Skeletal muscle satellite cell (primary cell): ENCODE results near the gene TIE1.

Source experiments
- H3K27me3 ChIP-seq: 2 replicates; pipeline ENCODE4 v1.7.0; 2013; ENCODE audit warnings: low read length; ENCODE audit not compliant: control insufficient read depth, insufficient read depth
- H3K36me3 ChIP-seq: 2 replicates; pipeline ENCODE4 v1.7.0; 2013; ENCODE audit warnings: mild to moderate bottlenecking, control low read depth, low read length; ENCODE audit not compliant: insufficient read depth
- H3K4me1 ChIP-seq: 2 replicates; pipeline ENCODE4 v1.7.0; 2013; ENCODE audit warnings: low read length; ENCODE audit not compliant: control insufficient read depth, insufficient read depth
- H3K4me2 ChIP-seq: 2 replicates; pipeline ENCODE4 v1.7.0; 2013; ENCODE audit warnings: mild to moderate bottlenecking, low read length
- H3K4me3 ChIP-seq: 2 replicates; pipeline ENCODE4 v1.7.0; 2013; ENCODE audit warnings: low read length
- H3K9ac ChIP-seq: 2 replicates; pipeline ENCODE4 v1.7.0; 2013; ENCODE audit warnings: mild to moderate bottlenecking, low read depth, low read length, moderate library complexity
- H3K9me3 ChIP-seq: replicated peaks from 2 replicates; pipeline ENCODE4 v1.7.0; 2013; ENCODE audit warnings: mild to moderate bottlenecking, control low read depth, low read length

Gene TIE1

DNA sequence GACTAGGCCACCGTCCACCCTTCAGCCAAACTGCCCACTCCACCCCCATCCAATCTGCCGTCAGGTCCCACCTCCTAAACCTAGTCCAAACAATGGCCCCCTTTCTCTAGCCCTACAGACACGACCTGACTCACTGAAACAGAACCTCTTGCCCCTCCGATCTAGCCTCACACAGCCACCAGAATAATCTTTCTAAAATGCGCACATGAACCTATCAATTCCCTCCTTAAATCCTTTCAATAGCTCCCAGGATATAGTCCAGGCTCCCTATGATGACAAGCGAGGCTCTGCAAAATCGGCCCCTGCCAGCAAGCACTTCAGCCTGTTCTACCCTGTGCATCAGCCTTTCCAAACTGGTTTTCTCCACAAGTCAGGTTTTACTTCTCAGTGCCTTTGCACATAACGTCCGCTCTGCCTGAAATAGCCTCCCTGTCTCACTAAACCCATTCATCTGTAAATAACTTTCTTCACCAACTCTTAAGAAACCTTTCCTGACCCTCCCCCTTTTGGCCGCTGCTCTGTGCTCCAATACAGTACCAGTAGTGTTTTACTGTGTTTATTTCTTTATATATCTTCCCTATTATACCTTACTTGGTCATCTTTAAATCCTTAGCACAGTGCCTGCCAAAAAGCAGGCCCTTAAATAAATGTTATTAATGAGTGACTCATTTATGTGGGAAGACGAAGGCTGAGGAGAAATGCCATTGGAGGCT, 49.0 kb downstream of the TIE1 start:
- peaks cover 23% of the 10 kb centered on the region for H3K4me1 ChIP-seq
- H3K27me3 ChIP-seq, result peaks cover 18% of the 10 kb centered on the region
- peak overlapping the region; percentile 87 for H3K4me2 ChIP-seq
- no peak overlapping the region for H3K9ac ChIP-seq
- peak overlapping the region; percentile 69 for H3K4me3 ChIP-seq
- no peaks in the 10 kb centered on the region for H3K36me3 ChIP-seq
- no peaks in the 10 kb centered on the region for H3K9me3 ChIP-seq

DNA sequence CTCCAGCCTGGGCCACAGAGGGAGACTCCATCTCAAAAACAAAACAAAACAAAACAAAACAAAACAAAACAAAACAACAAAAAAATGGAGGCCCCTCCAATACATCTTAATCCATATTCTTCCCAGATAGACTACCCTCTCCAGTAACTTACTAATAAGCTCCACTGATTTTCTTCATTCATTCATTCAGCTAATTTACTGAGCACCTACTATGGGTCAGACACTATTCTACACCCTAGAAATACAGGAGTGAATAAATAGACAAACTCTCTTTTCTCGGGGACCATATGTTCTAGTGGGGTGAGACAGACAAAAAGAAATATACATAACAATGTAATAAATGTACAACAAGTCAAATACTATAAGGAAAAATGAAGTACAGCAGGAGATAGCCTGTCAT, 50.2 kb downstream of the TIE1 start:
- H3K4me3 ChIP-seq, result no peak overlapping the region
- H3K9ac ChIP-seq, result no peak overlapping the region
- H3K36me3 ChIP-seq, result no peaks in the 10 kb centered on the region
- no peak overlapping the region for H3K4me2 ChIP-seq
- H3K9me3 ChIP-seq, result no peaks in the 10 kb centered on the region
- H3K4me1 ChIP-seq, result peaks cover 24% of the 10 kb centered on the region
- peaks cover 18% of the 10 kb centered on the region for H3K27me3 ChIP-seq

DNA sequence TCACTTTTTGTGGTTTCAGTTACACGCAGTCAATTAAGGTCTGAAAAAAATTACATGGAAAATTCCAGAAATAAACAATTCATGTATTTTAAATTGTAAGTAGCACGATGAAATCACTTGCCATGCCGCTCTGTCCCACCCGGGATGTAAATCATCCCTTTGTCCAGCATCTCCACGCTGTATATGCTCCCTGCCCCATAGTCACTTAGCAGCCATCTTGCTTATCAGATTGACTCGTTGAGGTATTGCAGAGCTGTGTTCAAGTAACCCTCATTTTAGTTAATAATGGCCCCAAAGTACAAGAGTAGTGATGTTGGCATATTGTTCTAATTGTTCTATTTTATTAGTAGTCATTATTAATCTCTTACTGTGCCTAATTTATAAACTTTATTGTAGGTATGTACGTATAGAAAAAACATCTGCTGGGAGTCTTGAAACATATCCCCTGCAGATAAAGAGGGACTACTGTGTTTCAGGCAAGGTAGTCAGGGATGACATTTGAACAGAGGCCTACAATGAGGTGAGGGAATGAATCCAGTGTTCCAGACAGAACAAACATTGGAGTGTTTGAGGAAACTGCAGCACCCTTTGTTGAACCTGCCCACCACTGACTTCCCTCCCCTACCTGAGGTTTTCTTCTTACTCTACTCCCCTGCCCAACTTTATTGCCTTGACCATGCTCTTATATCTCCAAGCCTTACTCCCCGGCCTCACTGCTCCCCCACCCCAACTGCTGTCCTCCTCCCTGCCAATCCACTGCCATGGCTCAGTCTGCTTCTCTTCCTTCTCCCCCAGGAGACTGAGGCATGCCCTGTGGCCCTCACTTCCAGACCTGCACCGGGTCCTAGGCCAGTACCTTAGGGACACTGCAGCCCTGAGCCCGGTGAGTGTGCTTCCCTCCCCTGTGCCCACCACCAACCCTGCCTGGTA, 50.9 kb downstream of the TIE1 start:
- Histone ChIP-seq H3K9ac (no peak overlapping the region), H3K4me3 (no peak overlapping the region), H3K27me3 (peaks cover 13% of the 10 kb centered on the region), H3K4me1 (peaks cover 24% of the 10 kb centered on the region), H3K9me3 (no peaks in the 10 kb centered on the region), H3K4me2 (no peak overlapping the region), H3K36me3 (no peaks in the 10 kb centered on the region)

DNA sequence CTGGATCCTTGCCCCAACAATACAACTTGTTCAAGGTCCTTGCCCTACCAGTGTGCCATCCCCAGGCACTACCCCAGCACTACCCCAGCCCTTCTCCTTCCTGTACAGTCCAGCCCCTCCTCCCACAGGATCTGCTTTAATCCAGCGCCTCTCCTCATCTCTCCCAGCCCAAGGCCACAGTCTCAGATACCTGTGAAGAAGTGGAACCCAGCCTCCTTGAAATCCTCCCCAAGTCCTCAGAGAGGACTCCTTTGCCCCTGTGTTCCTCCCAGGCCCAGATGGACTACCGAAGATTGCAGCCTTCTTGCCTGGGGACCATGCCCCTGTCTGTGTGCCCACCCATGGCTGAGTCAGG, 51.5 kb downstream of the TIE1 start:
- Histone ChIP-seq H3K36me3 (no peaks in the 10 kb centered on the region), H3K4me2 (no peak overlapping the region), H3K9ac (no peak overlapping the region), H3K4me3 (no peak overlapping the region), H3K4me1 (peaks cover 24% of the 10 kb centered on the region), H3K9me3 (no peaks in the 10 kb centered on the region), H3K27me3 (peaks cover 11% of the 10 kb centered on the region)

DNA sequence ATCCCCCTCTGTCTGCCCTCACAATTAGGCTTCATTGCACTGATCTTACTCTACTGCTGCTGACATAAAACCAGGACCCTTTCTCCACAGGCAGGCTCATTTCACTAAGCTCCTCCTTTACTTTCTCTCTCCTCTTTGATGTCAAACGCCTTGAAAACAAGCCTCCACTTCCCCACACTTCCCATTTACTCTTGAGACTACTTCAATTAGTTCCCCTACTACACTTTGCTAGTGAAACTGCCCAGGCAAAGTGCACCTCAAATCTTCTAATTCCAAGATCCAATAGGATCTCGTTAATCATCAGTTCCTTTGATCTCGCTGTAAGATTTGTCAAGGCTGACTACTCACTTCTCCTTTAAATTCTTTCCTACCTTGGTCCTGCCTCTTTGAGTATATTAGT, 52.1 kb downstream of the TIE1 start:
- H3K4me3 ChIP-seq, result no peak overlapping the region
- no peak overlapping the region for H3K9ac ChIP-seq
- H3K4me2 ChIP-seq, result no peak overlapping the region
- H3K27me3 ChIP-seq, result peaks cover 9% of the 10 kb centered on the region
- no peaks in the 10 kb centered on the region for H3K9me3 ChIP-seq
- H3K36me3 ChIP-seq, result no peaks in the 10 kb centered on the region
- peaks cover 27% of the 10 kb centered on the region for H3K4me1 ChIP-seq

DNA sequence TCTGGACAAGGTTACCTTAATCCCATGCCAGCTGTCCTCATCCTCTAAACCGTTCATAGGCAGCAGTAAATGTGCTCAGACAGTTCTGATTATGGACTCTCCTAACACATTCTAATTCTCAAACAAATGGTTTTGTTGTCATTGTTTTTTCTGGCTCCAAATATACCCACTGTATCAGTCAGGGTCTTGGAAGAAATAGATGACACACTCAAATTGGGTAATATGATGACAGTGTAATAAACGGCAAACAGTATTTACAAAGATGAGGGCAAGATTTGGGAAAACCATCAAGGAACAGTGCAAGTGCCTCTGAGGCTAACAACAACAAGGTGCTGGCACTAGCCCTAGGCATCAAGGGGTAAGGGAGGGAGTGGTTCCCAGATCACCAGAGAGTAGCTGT, 53.7 kb downstream of the TIE1 start:
- Histone ChIP-seq H3K36me3 (no peaks in the 10 kb centered on the region), H3K4me2 (no peak overlapping the region), H3K9ac (no peak overlapping the region)

DNA sequence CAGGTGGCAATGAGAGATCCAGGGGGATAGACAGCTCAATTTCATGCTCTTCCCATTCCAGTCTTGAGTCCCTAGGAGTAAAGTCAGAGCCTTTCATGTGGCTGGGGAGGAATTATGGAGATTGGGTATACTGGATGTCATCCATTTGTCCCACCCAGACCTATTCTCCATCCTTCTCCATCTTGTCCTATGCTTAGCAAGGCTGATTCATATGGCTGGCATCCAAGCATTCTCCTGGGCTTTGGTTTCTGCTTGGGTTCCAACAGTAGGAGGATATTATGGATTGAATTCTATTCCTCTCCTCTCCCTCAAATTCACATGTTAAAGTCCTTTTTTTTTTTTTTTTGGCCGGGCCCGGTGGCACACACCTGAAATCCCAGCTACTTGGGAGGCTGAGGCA, 54.2 kb downstream of the TIE1 start:
- Histone ChIP-seq H3K4me2 (no peak overlapping the region), H3K9me3 (no peaks in the 10 kb centered on the region), H3K9ac (no peak overlapping the region), H3K27me3 (no peaks in the 10 kb centered on the region), H3K4me1 (peaks cover 22% of the 10 kb centered on the region), H3K4me3 (no peak overlapping the region), H3K36me3 (peaks cover under 1% of the 10 kb centered on the region)

More for the DNA sequence above, 53.7 kb downstream of the TIE1 start:
- peaks cover 22% of the 10 kb centered on the region for H3K4me1 ChIP-seq
- no peak overlapping the region for H3K4me3 ChIP-seq
- no peaks in the 10 kb centered on the region for H3K9me3 ChIP-seq
- no peaks in the 10 kb centered on the region for H3K27me3 ChIP-seq

DNA sequence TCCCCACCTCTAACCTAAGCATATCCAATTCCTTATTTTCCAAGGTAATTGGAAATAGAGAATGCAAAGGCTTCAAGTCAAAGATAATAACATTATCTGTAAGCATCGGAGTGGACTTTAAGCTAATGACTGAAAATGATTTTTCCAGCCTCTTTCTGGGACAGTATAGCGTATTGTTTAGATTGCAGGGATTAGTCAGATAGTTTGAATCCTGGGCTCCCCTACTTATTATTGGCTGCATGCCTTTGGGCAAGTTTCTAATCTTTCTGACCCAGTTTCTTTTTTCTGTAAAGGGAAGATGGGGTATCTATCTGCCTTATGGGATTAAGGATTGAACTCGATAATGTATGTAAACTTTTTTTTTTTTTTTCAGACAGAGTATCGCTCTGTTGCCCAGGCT, 56.5 kb downstream of the TIE1 start:
- Histone ChIP-seq H3K9ac (no peak overlapping the region), H3K4me1 (peaks cover 35% of the 10 kb centered on the region), H3K4me3 (no peak overlapping the region), H3K9me3 (no peaks in the 10 kb centered on the region), H3K4me2 (no peak overlapping the region), H3K27me3 (no peaks in the 10 kb centered on the region), H3K36me3 (peaks cover 23% of the 10 kb centered on the region)

DNA sequence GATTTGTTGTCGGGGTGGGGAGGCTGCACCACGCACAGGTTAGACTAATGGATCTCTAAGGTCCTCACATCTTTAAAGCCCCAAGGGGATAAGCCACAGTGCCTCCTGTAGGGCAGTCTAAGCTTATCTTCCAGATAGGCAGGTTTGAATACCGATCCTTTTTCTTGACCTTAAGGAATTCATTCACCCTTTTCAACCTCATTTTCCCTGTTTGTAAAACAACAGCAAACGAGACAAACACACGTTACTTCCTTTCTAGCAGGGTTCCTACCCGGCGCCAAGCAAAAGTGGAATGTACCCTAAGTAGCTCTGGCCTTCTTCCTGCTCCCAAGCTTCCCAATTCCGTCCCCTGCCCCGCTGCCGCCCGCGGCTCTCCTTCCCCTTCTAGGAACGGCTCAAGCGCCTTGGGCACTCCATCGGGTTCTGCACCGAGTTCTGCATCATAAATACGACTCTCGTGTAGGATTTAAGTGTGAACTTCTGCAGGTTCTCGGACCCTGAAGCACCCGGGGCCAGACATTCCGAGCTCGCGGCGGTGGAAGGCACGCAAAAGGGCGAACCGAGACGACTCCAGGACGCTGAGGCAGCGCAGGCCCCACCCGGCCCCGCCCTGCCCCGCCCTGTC, 57.5 kb downstream of the TIE1 start:
- Histone ChIP-seq H3K9me3 (no peaks in the 10 kb centered on the region), H3K36me3 (peaks cover 32% of the 10 kb centered on the region), H3K4me1 (peaks cover 35% of the 10 kb centered on the region), H3K27me3 (no peaks in the 10 kb centered on the region), H3K9ac (peak overlapping the region; percentile 90), H3K4me2 (peak overlapping the region; percentile 92), H3K4me3 (peak overlapping the region; percentile 80)

DNA sequence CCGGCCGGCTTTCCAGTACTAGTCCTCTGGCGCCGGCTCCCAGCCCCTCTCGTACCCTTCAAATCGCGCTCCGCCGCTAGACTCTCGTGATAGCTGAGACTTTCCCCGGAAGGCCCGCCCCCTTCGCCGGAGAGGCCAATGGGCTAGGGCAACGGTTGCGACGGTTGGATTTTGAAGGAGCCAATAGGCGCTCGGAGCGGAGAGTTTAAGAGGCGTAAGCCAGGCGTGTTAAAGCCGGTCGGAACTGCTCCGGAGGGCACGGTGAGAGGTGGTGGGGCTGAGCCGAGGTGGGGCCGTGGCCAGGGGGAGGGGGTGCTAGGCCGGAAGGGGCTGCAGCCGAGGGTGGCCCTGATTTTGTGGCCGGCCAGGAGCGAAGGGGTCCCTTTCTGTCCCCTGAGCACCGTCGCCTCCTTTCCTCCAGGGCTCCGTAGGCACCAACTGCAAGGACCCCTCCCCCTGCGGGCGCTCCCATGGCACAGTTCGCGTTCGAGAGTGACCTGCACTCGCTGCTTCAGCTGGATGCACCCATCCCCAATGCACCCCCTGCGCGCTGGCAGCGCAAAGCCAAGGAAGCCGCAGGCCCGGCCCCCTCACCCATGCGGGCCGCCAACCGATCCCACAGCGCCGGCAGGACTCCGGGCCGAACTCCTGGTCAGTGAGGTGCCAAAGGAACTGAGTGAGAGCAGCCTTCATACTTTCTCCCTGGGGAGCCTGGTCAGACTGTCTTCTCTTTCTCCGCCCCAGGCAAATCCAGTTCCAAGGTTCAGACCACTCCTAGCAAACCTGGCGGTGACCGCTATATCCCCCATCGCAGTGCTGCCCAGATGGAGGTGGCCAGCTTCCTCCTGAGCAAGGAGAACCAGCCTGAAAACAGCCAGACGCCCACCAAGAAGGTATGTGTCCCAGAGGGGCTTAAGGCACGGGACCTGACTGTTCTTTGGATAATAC, 58.2 kb downstream of the TIE1 start, which contains the start of gene CDC20:
TSS of gene CDC20 (plus strand) at position 236 of the 948 bp plus-strand sequence. CDS start at position 471, 235 bp downstream.
- Histone ChIP-seq H3K4me1 (peaks cover 35% of the 10 kb centered on the region), H3K4me3 (peak within 1 kb of the TSS; percentile 80), H3K27me3 (no peaks in the 10 kb centered on the region), H3K9me3 (no peaks in the 10 kb centered on the region), H3K4me2 (peak within 1 kb of the TSS; percentile 92), H3K9ac (peak within 1 kb of the TSS; percentile 90), H3K36me3 (peaks cover 39% of the 10 kb centered on the region)
